ENCODE results near the gene COP1.
"Not testable (repeated sequence)": the region's sequence is repeated elsewhere in the genome, so short reads cannot be mapped to it uniquely, and the experiment has no call there.

The COP1 gene

DNA sequence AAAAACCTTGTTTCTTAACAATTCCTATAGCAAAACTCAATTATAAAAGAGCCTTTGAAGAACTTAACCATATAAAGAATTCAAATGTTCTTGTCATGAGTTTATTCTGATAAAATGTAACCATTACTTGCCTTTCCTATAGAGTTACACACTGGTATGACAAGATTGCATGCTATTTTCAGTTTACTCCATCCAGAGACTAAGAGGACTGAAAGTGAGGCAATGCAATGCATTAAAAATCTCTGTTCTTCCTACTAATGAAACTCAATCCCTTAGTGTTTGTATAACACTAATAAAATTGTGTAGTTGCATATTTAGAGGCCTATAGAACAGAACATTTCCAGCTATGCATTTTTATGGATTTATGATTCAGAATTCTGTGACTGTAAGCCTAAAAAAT lies 88.1 kb downstream of the COP1 start:
- no peak for DNase-seq

DNA sequence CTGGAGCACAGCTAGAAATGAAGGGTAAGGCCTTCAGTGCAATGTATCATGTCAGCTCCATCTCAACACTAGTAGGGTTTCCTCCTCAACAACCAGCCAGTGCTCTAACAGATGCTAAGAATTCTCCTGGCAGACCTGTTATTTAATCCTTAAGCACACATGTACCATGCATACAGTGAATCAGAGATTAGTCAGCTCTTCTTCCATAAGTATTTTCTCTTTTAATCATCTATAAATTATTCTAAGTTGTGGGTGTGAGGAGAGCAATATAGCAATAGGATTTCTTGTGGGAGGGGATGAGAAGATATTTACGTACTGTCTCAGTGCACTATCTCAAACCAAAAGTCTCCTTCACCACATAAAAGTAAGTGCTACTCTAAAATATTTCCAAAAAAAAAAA lies 95.3 kb downstream of the COP1 start:
- no peak for DNase-seq

DNA sequence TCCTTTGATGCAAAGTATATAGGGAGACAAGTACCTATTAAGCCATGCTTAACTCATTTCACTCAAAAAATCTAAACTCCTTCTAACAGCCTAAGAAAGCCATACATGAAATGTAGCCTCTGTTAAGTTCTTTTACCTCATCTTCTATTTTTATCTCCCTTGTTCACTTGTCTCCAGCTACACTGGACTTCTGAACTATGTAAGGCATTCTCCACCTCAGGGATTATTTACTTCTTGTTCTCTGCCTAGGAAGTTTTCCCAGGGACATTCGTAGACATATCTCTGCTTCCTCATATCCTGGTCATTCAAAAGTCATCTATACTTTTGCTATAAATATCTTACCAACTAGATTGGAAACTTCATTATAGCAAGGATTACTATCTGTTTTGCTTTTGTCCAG lies 96.9 kb downstream of the COP1 start:
- DNase-seq, result no peak

DNA sequence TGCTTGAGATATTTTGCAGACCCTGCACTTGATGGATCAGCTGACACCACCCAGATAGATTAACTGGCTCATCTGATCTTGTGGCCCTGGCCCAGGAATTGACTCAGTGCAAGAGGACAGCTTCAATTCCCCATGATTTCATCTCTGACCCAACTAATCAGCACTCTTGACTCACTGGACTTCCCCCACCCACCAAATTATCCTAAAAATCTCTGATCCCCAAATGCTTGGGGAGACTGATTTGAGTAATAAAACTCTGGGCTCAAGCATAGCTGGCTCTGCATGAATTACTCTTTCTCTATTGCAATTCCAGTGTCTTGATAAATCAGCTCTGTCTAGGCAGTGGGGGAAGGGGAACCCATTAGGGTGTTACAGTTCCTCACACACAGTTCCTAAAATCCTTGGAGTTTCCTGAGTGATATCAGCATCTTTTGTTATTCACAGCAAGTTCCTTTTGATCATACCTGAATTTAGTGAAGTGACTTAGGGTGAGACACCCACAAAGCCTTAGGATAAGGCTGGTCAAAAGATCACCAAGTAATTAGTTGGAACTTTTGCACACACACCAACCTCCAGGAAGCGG lies 104.2 kb downstream of the COP1 start:
- DNase-seq, result no peak

DNA sequence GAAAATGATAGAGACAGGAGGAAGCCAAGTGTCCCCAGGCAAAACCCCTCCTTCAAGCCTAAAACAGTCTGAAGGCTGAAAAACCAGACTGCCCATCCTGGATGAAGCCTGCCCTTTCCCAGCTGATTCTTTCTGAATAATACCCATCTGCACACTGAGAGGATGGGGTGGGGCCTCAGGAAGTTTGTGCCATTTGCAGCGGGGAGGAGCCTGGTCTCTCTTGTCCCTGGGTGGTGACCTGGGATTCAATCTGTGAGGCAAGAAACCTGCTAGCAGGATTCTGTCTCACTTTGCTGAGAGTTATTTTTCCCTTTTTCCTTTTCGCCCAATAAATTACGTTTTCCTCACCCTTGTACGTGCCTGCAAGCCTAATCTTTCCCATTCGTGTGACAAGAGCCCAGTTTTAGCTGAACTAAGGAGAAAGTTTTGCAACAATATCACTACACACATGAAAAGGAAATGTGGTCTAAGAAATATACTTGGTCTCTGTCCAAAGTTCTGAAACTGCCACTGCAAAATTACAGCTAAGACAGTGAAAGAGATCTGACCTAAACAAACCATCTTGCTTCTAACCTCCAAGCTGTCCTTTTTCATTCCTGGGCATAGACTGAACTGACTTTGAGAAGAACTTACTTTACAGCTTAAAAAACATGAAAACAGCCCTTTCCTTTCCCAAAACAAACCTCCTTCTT lies 105.0 kb downstream of the COP1 start:
- DNase-seq, result no peak

DNA sequence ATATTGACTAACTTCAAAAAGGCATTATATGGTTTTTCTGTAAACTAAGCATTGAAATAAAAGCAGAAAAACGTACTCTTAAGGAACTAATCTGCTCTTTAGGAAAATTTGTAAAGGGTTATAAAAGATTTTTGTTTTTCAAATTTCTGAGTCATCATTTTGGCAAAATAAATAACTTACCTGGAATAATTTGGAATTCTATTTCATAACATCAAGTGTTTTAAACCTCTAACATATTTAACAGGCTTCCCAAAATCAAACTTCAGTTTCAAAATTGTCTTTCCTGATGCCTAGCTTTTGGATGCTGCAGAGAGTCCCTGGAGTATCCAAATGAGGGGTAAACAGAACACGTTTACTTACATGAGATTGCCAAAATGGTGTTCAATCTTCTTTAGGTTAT lies 108.5 kb downstream of the COP1 start:
- DNase-seq, result no peak

DNA sequence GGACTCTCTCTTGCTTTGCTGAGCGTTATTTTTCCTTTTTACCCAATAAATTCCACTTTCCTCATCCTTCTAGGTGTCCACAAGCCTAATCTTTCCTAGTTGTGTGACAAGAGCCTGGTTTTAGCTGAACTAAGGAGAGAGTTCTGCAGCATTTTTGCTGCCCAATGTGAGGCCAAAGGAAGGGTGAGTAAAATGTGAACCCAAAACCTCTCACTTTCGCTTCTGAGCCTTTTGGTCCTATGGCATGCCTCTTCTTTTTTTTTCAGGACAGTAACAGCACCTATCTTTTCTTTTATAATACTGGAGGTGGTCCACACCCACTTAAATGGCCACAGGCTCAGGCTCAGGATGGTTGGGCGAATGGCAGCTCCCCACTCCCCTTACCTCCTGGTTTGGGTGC lies 111.1 kb downstream of the COP1 start:
- no peak for DNase-seq

DNA sequence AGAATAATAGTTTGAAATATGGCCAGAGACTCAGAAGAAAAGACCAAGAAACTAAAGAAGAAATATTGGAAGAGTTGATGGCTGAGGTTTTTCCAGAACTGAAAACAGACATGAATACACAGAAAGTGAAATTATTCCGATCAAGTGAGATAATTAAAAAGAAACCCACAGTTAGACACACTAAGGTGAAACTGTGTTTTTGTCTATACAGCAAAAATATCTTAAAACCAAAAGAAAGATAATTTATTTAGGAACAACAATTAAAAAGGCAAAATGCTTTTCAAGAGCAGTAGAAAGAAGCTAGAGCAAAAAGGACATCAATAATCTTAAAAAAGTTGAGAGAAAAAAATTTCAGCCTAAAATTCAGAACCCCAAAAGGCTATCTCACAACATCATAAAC lies 116.3 kb downstream of the COP1 start:
- no peak for DNase-seq

DNA sequence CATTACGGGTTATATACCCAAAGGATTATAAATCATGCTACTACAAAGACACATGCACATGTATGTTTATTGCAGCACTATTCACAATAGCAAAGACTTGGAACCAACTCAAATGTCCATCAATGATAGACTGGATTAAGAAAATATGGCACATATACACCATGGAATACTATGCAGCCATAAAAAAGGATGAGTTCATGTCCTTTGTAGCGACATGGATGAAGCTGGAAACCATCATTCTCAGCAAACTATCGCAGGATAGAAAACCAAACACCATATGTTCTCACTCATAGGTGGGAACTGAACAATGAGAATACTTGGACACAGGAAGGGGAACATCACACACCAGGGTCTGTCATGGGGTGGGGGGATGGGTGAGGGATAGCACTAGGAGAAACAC lies 119.3 kb downstream of the COP1 start:
- DNase-seq, result not testable (repeated sequence)

DNA sequence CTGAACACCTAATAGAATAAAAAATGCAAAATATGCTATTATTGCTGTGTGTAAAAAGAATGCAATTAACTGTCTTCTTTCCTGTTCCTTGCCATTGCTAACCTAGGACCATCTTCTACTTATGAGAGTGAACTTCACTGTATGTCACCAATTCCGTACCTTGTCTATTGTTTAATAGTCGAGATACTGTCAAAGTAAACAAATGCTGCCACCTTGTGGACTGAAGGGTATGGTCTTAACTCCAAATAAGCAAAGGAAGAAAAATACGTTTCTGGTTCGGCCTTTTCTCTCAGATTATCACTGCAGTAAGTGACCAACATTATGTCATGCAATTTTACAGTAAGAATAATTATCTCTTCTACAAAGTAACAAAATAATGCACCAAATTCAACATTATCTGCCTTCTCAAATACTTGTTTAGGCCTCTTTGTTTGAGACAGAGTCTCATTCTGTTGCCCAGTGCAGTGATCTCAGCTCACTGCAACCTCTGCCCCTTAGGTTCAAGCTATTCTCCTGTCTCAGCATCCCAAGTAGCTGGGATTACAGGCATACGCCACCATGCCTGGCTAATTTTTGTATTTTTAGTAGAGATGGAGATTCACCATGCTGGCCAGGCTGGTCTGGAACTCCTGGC lies 133.4 kb downstream of the COP1 start:
- DNase-seq, result peak; percentile 60

DNA sequence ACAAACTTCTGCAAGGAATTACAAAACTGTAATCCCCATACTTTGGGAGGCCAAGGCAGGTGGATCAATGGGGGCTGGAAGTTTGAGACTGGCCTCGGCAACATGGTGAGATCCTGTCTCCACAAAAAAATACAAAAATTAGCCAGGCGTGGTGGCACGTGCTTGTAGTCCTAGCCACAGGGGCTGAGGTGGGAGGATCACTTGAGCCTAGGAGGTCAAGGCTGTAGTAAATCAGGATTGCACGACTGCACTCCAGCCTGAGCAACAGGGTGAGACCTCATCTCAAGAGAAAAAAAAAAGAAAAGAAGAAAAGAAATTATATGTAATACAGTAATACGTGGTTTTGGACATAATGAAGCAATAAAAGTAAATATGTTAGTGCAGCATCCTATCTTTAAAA lies 138.2 kb downstream of the COP1 start:
- no peak for DNase-seq

DNA sequence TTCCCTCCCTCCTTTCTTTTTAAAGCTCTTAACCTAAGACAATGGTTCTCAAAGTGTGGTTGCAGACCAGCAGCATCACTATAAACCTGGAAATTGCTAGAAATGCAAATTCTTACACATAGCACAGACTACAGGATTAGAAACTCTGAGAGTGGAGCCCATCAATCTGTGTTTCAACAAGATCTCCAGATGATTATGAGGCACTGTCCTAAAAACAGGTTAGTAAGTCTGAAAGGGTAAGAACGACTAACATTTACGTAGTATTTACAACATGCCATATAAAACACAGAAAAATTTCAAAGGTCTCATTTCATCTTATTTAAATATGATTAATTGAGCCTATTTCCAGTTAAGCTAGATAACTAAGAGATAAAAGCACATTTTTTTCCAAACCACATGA lies 138.8 kb downstream of the COP1 start:
- no peak for DNase-seq

DNA sequence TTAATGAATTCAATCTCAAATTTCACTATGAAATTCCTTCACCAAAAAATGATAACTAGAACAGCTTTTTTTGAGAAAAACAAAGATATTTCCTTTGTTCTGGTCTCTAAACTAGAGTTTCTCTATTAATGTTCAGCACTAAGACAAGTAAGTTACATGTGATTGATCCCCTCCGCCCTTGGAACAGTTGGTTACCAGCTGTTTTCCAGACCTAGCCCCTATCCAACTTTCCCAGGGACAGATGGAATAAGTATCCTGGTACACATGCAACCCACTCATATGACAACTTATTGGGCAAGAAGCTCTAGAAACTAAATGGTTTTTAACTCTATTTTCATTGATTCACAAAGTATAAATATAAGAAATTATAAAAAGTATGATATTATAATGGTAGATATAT lies 140.4 kb downstream of the COP1 start:
- DNase-seq, result no peak

DNA sequence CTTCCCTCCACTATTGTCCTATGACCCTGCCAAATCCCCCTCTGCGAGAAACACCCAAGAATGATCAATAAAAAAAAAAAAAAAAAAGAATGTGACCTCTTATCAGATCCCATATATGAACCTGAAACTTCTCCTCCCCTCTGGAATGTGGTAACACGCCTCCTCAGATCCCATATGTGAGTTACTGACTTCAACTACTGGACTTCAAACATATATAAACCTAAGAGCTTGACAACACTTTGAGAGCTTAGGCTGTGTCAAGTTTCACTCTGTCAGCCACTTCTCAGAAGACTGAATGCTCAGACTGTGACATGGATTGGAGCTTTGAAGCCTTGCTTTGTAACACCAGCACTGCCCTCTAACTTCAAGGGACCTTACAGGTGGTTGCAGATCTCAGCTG lies 148.4 kb downstream of the COP1 start:
- no peak for DNase-seq

DNA sequence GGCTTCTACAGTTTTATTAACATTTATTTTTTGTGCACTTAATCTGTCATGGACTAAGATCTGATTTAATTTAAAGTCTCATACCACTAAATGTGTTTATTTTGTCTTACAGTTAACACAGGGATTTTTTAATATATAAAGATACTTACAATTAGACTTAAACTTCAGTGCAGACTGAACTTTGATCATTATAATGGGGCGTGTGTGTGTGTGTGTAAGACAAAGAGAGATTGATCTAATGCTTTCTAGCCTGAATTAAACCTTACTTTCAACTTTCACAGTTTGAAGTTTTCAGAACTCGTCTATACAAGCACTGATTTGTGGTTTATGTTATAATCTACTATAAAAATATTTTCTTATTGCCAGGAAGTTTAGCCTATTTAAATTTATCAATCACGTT lies 150.8 kb downstream of the COP1 start:
- no peak for DNase-seq

DNA sequence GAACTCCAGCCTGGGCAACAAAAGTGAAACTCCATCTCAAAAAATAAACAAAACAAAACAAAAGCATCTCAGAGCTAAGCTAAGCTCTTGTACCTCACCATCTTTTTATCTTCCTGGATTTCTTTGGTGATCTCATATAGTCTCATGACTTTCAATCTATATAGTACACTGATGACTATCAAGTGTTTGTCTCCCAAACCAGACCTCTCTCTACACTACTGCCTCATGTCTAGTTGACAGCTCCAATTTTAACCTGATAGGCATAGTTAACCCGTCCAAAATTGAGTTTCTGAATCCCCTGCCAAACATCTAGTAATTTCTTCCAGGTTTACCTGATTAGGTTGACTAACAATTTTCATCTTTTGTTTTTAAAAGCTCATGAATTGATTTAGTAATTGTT lies 151.7 kb downstream of the COP1 start:
- DNase-seq, result no peak

DNA sequence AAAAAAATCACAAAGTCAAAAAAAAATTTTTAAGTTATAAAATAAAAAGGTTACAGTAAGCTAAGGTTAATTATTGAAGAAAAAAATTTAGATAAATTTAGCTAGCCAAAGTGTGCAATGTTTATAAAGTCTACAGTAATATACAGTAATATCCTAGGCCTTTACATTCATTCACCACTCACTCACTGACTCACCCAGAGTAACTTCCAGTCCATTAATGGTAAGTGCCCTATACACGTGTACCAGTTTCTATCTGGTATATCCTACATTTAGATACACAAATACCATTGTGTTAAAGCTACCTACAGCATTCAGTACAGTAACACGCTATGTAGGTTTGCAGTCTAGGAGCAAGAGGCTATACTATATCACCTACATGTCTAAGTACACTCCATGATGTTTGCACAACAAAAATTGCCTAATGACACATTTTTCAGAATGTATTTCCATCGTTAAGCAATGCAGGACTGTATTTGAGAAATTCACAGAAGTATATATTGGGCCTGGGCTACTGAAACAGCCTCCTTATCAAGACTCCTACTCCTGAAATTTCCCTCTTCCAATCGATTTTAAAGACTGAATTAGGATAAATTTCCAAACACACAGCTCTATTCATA lies 155.1 kb downstream of the COP1 start:
- DNase-seq, result no peak

DNA sequence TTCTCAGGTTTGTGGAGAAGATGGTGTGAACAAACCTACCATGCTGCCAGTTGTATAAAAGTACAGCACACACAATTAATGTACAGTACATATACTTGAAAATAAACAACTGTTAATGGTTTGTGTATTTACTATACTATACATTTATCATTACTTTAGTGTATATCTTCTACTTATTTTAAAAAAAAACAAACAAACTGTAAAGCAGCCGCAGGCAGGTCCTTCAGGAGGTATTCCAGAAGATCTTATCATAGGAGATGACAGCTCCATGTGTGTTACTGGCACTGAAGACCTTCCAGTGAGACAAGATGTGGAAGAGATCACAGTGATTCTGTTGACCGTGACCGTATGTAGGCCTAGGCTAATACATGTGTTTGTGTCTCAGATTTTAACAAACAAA lies 155.7 kb downstream of the COP1 start:
- DNase-seq, result no peak

DNA sequence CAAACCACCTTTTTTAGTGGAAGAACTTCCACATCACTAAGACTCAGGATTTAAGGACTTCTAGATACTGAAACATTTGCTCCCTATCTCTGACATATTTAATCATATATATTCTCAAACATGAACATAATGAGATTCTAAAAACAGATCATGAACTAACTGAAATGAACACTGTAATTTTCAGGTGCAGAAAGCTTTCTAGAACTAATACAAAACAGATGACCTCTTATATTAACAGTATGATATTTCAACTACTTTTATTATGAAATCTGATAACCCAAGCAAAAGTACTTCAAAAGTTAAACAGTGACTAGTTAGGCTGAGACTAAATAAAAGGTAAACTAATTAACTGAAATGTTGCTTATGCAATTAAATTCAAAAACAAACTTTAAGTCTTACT lies 157.5 kb downstream of the COP1 start:
- no peak for DNase-seq

DNA sequence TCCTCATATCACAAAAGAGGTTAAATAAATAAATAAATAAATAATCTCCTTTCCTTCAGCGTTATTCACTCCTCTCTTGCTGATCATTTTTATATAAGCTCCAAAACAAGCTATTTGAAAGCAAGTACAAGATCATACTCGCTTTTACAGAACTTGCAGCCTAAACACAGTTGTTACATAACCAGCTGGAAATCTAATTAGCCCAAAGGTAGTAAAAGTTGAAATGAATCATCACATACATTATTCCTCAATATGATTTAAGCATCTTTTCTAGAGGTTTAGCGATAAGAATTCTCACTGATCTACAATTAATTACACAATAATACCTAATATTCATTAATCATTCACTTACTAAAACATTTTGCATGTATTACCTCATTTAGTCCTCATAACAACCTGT lies 160.2 kb downstream of the COP1 start:
- no peak for DNase-seq

DNA sequence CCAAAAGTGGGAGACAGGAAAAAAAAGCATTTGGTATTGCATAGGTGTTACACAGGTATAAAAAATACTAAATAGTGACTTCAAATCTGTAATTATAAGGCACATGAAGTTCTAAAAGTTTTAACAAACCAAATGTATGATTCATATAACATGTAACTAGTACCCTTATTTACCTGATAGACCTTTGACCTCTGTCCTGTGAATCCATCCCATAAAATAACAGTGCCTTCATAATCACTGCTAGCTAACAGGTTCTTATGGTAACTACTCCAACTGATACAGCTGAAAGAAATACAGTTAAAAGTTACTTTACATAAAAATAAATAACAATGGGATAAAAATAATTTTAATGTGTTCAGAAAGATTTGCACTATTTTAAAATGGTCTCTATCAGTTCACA lies 163.5 kb downstream of the COP1 start:
- DNase-seq, result no peak

DNA sequence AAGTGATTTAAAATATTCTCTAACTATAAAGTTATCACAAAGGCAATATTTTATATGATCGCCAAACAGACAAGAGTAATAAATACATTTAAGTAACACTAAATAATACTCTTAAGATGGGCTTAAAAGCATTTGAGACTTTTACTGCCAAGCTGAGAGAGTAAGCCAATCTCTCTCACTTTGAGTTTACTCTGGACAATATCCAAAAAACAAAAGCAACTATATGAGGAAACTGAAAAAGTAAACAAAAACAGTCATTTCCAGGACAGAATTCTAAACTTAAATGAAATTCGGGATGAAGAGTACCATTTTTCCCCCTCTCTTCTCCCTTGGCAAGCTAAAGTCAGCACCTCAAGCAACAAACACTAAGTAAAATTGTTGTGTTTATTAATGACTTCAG lies 173.2 kb downstream of the COP1 start:
- DNase-seq, result peak; percentile 17

DNA sequence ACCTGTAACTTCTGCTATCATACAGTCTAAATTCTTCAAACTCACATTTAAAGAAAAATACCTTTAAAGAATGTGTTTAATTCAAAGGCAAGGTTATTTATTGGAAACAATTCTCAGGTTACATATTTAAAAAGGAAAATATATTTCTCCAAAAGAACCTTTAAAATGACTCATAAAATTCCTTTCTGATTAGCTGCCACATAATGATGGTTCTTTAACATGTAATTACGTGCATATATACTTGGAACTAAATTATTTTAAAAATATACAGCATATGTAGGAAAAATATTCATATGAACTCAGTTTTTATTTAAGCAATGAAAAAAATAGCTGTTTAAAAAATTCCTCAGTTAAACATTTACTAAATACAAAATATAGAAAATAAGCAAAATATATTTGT lies 173.6 kb downstream of the COP1 start:
- no peak for DNase-seq

DNA sequence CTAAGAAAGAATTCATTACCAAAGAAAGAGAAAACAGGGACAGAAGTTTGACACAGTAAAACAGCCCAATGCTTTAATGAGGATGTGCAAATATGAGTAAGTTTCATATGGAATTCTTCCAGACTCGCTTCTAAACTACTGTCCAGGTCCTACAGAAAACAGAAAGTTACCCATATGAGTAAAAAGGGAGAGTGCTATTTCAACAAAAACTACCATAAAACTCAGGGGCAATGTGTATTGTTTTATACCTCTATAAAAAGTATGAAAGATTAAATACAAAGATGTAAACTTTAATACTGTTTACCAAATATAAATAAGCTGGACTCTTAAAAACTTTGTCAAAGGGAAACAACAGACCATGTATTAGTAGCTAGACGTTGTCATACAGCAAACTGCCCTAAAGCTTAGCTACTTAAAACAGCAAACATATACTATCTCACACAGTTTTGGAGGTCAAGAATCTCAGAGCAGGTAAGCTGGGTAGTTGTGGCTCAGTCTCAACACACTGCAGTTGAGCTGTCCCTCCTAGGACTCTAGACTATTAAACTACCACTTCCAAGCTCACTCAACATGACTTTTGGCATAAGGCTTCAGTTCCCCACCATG lies 174.9 kb downstream of the COP1 start:
- no peak for DNase-seq
